H9 (cell line): ENCODE data around the gene MT3. TPM values are rescaled to one million over a fixed set of nuclear protein-coding genes. Genes with fewer than 3 reads are reported as not detected.

Experiments
- DNase-seq: peaks from one replicate; pipeline ENCODE4 v3.0.0-alpha.2; 2017
- H2AFZ ChIP-seq: one replicate; pipeline ENCODE4 v1.6.1; 2013; ENCODE audit warnings: mild to moderate bottlenecking, low read length, control low read depth, moderate library complexity
- H2AK5ac ChIP-seq: 2 replicates; pipeline ENCODE4 v1.6.1; 2013; ENCODE audit warnings: low read length, control low read depth, mixed read lengths; ENCODE audit not compliant: insufficient read length
- H2BK120ac ChIP-seq: one replicate; pipeline ENCODE4 v1.6.1; 2013; ENCODE audit warnings: low read depth, mild to moderate bottlenecking, low read length, control low read depth, inconsistent platforms; ENCODE audit not compliant: poor library complexity, severe bottlenecking
- H2BK12ac ChIP-seq: 2 replicates; pipeline ENCODE4 v1.6.1; 2013; ENCODE audit warnings: low read length, control low read depth, mixed read lengths, low read depth; ENCODE audit not compliant: insufficient read length
- H2BK15ac ChIP-seq: 2 replicates; pipeline ENCODE4 v1.6.1; 2013; ENCODE audit warnings: low read depth, low read length, control low read depth
- H2BK20ac ChIP-seq: one replicate; pipeline ENCODE4 v1.6.1; 2013; ENCODE audit warnings: low read depth, mild to moderate bottlenecking, low read length, control low read depth, inconsistent platforms; ENCODE audit not compliant: poor library complexity, severe bottlenecking
- H2BK5ac ChIP-seq: 2 replicates; pipeline ENCODE4 v1.6.1; 2013; ENCODE audit warnings: low read length, control low read depth, mixed read lengths; ENCODE audit not compliant: insufficient read length
- H3K14ac ChIP-seq: 2 replicates; pipeline ENCODE4 v1.6.1; 2013; ENCODE audit warnings: low read length, control low read depth; ENCODE audit not compliant: insufficient read depth
- H3K18ac ChIP-seq: 2 replicates; pipeline ENCODE4 v1.6.1; 2013; ENCODE audit warnings: low read depth, mild to moderate bottlenecking, mixed read lengths, low read length, control low read depth; ENCODE audit not compliant: insufficient read length
- H3K23ac ChIP-seq: 2 replicates; pipeline ENCODE4 v1.6.1; 2013; ENCODE audit warnings: low read length, control low read depth, mixed read lengths, low read depth; ENCODE audit not compliant: insufficient read length
- H3K23me2 ChIP-seq: 2 replicates; pipeline ENCODE4 v1.6.1; 2013; ENCODE audit warnings: low read depth, mild to moderate bottlenecking, mixed read lengths, low read length, control low read depth; ENCODE audit not compliant: insufficient read length, poor library complexity, severe bottlenecking
- H3K27ac ChIP-seq: 2 replicates; pipeline ENCODE4 v1.5.1; 2013; ENCODE audit warnings: low read length, control low read depth, mixed read lengths, low read depth; ENCODE audit not compliant: insufficient read length
- H3K27me3 ChIP-seq: 2 replicates; pipeline ENCODE4 v1.6.1; 2013; ENCODE audit warnings: low read length, control low read depth, inconsistent platforms; ENCODE audit not compliant: insufficient read depth
- H3K4ac ChIP-seq: 2 replicates; pipeline ENCODE4 v1.6.1; 2013; ENCODE audit warnings: low read depth, mild to moderate bottlenecking, control low read depth, inconsistent platforms, low read length, moderate library complexity
- H3K4me1 ChIP-seq: 2 replicates; pipeline ENCODE4 v1.6.1; 2013; ENCODE audit warnings: low read length, control low read depth, inconsistent platforms; ENCODE audit not compliant: insufficient read depth
- H3K4me2 ChIP-seq: 2 replicates; pipeline ENCODE4 v1.6.1; 2013; ENCODE audit warnings: low read length, control low read depth, mixed read lengths; ENCODE audit not compliant: insufficient read length, insufficient read depth
- H3K56ac ChIP-seq: 2 replicates; pipeline ENCODE4 v1.6.1; 2013; ENCODE audit warnings: low read depth, mild to moderate bottlenecking, mixed read lengths, low read length, control low read depth; ENCODE audit not compliant: insufficient read length
- H3K79me1 ChIP-seq: 2 replicates; pipeline ENCODE4 v1.6.1; 2013; ENCODE audit warnings: low read depth, mild to moderate bottlenecking, moderate library complexity, low read length, control low read depth, inconsistent platforms; ENCODE audit not compliant: insufficient read depth, poor library complexity, severe bottlenecking
- H3K79me2 ChIP-seq: 2 replicates; pipeline ENCODE4 v1.6.1; 2013; ENCODE audit warnings: low read length, control low read depth, inconsistent platforms; ENCODE audit not compliant: insufficient read depth
- H3K9ac ChIP-seq: 2 replicates; pipeline ENCODE4 v1.6.1; 2013; ENCODE audit warnings: low read length, control low read depth, mixed read lengths; ENCODE audit not compliant: insufficient read length; ENCODE audit errors: extremely low read depth
- H3K9me3 ChIP-seq: one replicate; pipeline ENCODE4 v1.6.1; 2013; ENCODE audit warnings: low read depth, low read length, inconsistent platforms; ENCODE audit not compliant: control insufficient read depth
- H3T11ph ChIP-seq: one replicate; pipeline ENCODE4 v1.6.1; 2013; ENCODE audit warnings: mild to moderate bottlenecking, low read length, control low read depth, inconsistent platforms
- H4K20me1 ChIP-seq: one replicate; pipeline ENCODE4 v1.6.1; 2013; ENCODE audit not compliant: control insufficient read depth, insufficient read length, insufficient read depth
- H4K5ac ChIP-seq: 2 replicates; pipeline ENCODE4 v1.6.1; 2013; ENCODE audit warnings: low read depth, mild to moderate bottlenecking, mixed read lengths, low read length, control low read depth; ENCODE audit not compliant: insufficient read length
- H4K8ac ChIP-seq: replicated peaks from 2 replicates; pipeline ENCODE4 v1.6.1; 2013; ENCODE audit warnings: low read length, control low read depth, mixed read lengths, low read depth; ENCODE audit not compliant: insufficient read length
- H4K91ac ChIP-seq: 2 replicates; pipeline ENCODE4 v1.6.1; 2013; ENCODE audit warnings: low read depth, mild to moderate bottlenecking, moderate library complexity, mixed read lengths, low read length, control low read depth; ENCODE audit not compliant: insufficient read length
- H3K27ac Mint-ChIP-seq, 3 experiments: 2 replicates in 2 of 3; 3 replicates in 1 of 3; pipeline ENCODE4 v1.8.0; 2020 to 2021; ENCODE audit warnings: mixed read lengths in 3 of 3, mild to moderate bottlenecking in 1 of 3, moderate library complexity in 1 of 3
- H3K27me3 Mint-ChIP-seq: 2 replicates; pipeline ENCODE4 v1.8.0; 2021; ENCODE audit warnings: low read depth, mild to moderate bottlenecking, moderate library complexity, mixed read lengths
- H3K36me3 Mint-ChIP-seq, 3 experiments: 2 replicates in 2 of 3; 3 replicates in 1 of 3; pipeline ENCODE4 v1.8.0; 2020 to 2021; ENCODE audit warnings: low read depth in 3 of 3, mixed read lengths in 3 of 3; ENCODE audit not compliant: insufficient read depth in 1 of 3
- H3K4me1 Mint-ChIP-seq, 2 experiments: 2 replicates each; pipeline ENCODE4 v1.8.0; 2020; ENCODE audit warnings: mixed read lengths in 2 of 2
- H3K4me3 Mint-ChIP-seq, 2 experiments: 2 replicates in 1 of 2; 3 replicates in 1 of 2; pipeline ENCODE4 v1.8.0; 2020 to 2021; ENCODE audit warnings: mild to moderate bottlenecking in 2 of 2, mixed read lengths in 2 of 2, moderate library complexity in 1 of 2
- H3K9me3 Mint-ChIP-seq, 2 experiments: 2 replicates in 1 of 2; 3 replicates in 1 of 2; pipeline ENCODE4 v1.8.0; 2020; ENCODE audit warnings: mild to moderate bottlenecking in 2 of 2, mixed read lengths in 2 of 2, moderate library complexity in 1 of 2
- CTCF ChIP-seq: fragments of 200-600 bp; sonication (generic); conservative IDR thresholded peaks from 3 replicates; pipeline ENCODE4 v1.8.0; 2021; ENCODE audit warnings: antibody characterized with exemption, mild to moderate bottlenecking
- WGBS: extraction: QIAGEN DNeasy Blood & Tissue Kit; methylation state at CpG from one replicate; pipeline ENCODE4 v1.1.7; 2013; ENCODE audit warnings: missing lambda C conversion rate, low lambda C conversion rate, mixed read lengths; ENCODE audit not compliant: insufficient read length; ENCODE audit errors: extremely low coverage; 5-methylcytosine and 5-hydroxymethylcytosine counted together
- total RNA-seq: library from RNA; stranded (reverse); gene quantifications from 2 replicates; pipeline ENCODE4 v1.2.1, GENCODE V29; 2021

MT3 gene
- total RNA-seq, 1 experiment from 2014 or later, result not detected

GRCh38 chr16:56631197-56631596, 41.9 kb downstream of the MT3 start:
- H3K27me3 ChIP-seq, result peaks cover 88% of the 10 kb centered on the region
- WGBS, result no CpG with 5 or more reads among the region's 10 CpGs
- TF ChIP-seq CTCF, result no peak
- H3K4ac ChIP-seq, result no peak overlapping the region
- H3K9me3 ChIP-seq, result no peaks in the 10 kb centered on the region
- H4K91ac ChIP-seq, result no peak overlapping the region
- Mint-ChIP-seq H3K9me3 (peaks cover 0 to 12% of the 10 kb centered on the region in 2 experiments; a peak in 2 of 5 replicates), H3K27ac (no peak overlapping the region), H3K4me3 (peak overlapping the region in 1 of 2 experiments; percentile 79; a peak in 1 of 5 replicates), H3K27me3 (peaks cover 99% of the 10 kb centered on the region), H3K4me1 (peaks cover 19 to 33% of the 10 kb centered on the region in 2 experiments), H3K36me3 (no peaks in the 10 kb centered on the region)
- no peak overlapping the region for H2AK5ac ChIP-seq
- H3K4me1 ChIP-seq, result no peaks in the 10 kb centered on the region; the same call in 1 of the 2 replicates
- no peaks in the 10 kb centered on the region for H4K20me1 ChIP-seq
- no peak overlapping the region for H3K14ac ChIP-seq
- H3K23me2 ChIP-seq, result peaks cover 7% of the 10 kb centered on the region
- H3K9ac ChIP-seq, result no peak overlapping the region
- no peak overlapping the region for H2AFZ ChIP-seq
- no peak overlapping the region for H4K8ac ChIP-seq
- no peak overlapping the region for H3K27ac ChIP-seq
- no peak overlapping the region for H2BK12ac ChIP-seq
- H4K5ac ChIP-seq, result no peak overlapping the region
- DNase-seq, result no peak
- H2BK120ac ChIP-seq, result no peak overlapping the region
- H3K56ac ChIP-seq, result no peak overlapping the region
- H2BK15ac ChIP-seq, result no peak overlapping the region
- no peak overlapping the region for H2BK20ac ChIP-seq
- H3K79me1 ChIP-seq, result no peaks in the 10 kb centered on the region
- no peak overlapping the region for H3K4me2 ChIP-seq
- H3T11ph ChIP-seq, result no peak overlapping the region
- H2BK5ac ChIP-seq, result no peak overlapping the region
- H3K23ac ChIP-seq, result no peak overlapping the region
- H3K79me2 ChIP-seq, result no peaks in the 10 kb centered on the region
- H3K18ac ChIP-seq, result no peak overlapping the region
